ENCODE results near the gene XBP1.

GRCh38 chr22:28795932-28796856 is 4.2 kb downstream of the XBP1 start:
- no peak for TF ChIP-seq CTCF (IDR thresholded peaks at IDR 0.05 in 4 of 5, conservative IDR thresholded peaks at IDR 0.05 in 1 of 5)
- no peak for TF ChIP-seq POLR2A (IDR thresholded peaks at IDR 0.05)

Measured in gastrocnemius medialis (tissue), 4 donors.